ENCODE measurements around the gene SLC2A11. TPM values are rescaled to one million over a fixed set of nuclear protein-coding genes. Genes with fewer than 3 reads are reported as not detected.

Gene SLC2A11
- total and polyA plus RNA-seq, 10 of the 15 experiments (the other 5 are each of a cell fraction or from before 2014, with no cell fraction given), result 0.98 to 18.3 (median 8.6) TPM

- BruUV-seq (replicated peaks), result no TSS peak
- FAIRE-seq, result no peak
- DNase-seq (ENCODE audit: low read depth, low spot score), result no peak
- Histone ChIP-seq H3K9me3 (replicated peaks; ENCODE audit: control insufficient read depth, insufficient read depth, low read length) (no peaks in the 10 kb centered on the region), H3K4me1 (ENCODE audit: control insufficient read depth, insufficient read depth, low read length) (peaks cover 72% of the 10 kb centered on the region), H3K9ac (ENCODE audit: control insufficient read depth, insufficient read depth, low read length) (no peak overlapping the region), H2AFZ (ENCODE audit: control insufficient read depth, low read depth, low read length) (no peak overlapping the region), H3K36me3 (ENCODE audit: control insufficient read depth in 2 of 2, insufficient read depth in 2 of 2, low read length in 1 of 2) (no peaks in the 10 kb centered on the region), H3K79me2 (ENCODE audit: control insufficient read depth, insufficient read depth, low read length) (no peaks in the 10 kb centered on the region), H3K27ac (ENCODE audit: control insufficient read depth, insufficient read depth) (no peak overlapping the region), H3K4me3 (no peak overlapping the region), H4K20me1 (ENCODE audit: control insufficient read depth, insufficient read depth) (no peaks in the 10 kb centered on the region), H3K27me3 (replicated peaks in 1 of 2; ENCODE audit: control insufficient read depth in 2 of 2, insufficient read depth in 2 of 2, low read length in 1 of 2) (no peaks in the 10 kb centered on the region), H3K4me2 (ENCODE audit: control insufficient read depth, insufficient read depth) (no peak overlapping the region)
- ChIA-PET CTCF (interaction anchor here (1.0 to 9.7 kb wide), 4 partner anchors 9 to 79 kb away, joined by 3 to 197 read pairs (median 4); partner anchors contain the start of genes CHCHD10 and DERL3), SMC1A (ENCODE audit: uncharacterized antibody, unreplicated experiment) (interaction anchor here (1.0 to 1.8 kb wide), 5 partner anchors 10 to 151 kb away, joined by 3 to 8 read pairs (median 4); partner anchors contain the start of gene ZNF70), RAD21 (ENCODE audit: unreplicated experiment) (interaction anchor here (0.7 to 5.1 kb wide), 9 partner anchors 9 to 135 kb away, joined by 3 to 38 read pairs (median 5); partner anchors contain the start of genes CHCHD10 and MIF), POLR2A (interaction anchor here (1.0 to 4.2 kb wide), 5 partner anchors 11 to 77 kb away, joined by 3 to 21 read pairs (median 6); partner anchors contain the start of genes MIF and SLC2A11)
- in situ Hi-C loops (cut with MboI), result loop anchor here (5.0 kb wide), 2 partner anchors 220 to 300 kb away; no protein-coding TSS in a partner anchor
- WGBS (ENCODE audit: insufficient coverage, insufficient replicate concordance, low lambda C conversion rate, missing lambda C conversion rate), result 49% methylated on average over 17 of the region's 18 CpGs
- TF ChIP-seq POLR2AphosphoS5 (IDR thresholded peaks at IDR 0.05; ENCODE audit: low read length) (no peak), ZBTB11 (CRISPR knock-in tag; IDR thresholded peaks at IDR 0.05) (no peak), CHD4 (IDR thresholded peaks at IDR 0.05) (no peak), MYB (IDR thresholded peaks at IDR 0.05; ENCODE audit: borderline replicate concordance, low read depth, low read length) (no peak), CBX3 (IDR thresholded peaks at IDR 0.05; ENCODE audit: borderline replicate concordance, low read depth) (no peak), MEF2A (IDR thresholded peaks at IDR 0.05; ENCODE audit: insufficient read depth, low read depth, low read length) (no peak), ZNF207 (IDR thresholded peaks at IDR 0.05; ENCODE audit: borderline replicate concordance) (no peak), YY1 (IDR thresholded peaks at IDR 0.05; ENCODE audit: low read depth, low read length) (no peak), MLLT1 (IDR thresholded peaks at IDR 0.05) (no peak), RUNX3 (IDR thresholded peaks at IDR 0.05; ENCODE audit: low read length) (no peak), JUND (IDR thresholded peaks at IDR 0.05; ENCODE audit: low read depth, low read length) (no peak), CBX5 (IDR thresholded peaks at IDR 0.05; ENCODE audit: low read depth) (no peak), GABPA (IDR thresholded peaks at IDR 0.05; ENCODE audit: low read depth) (no peak), MEF2B (IDR thresholded peaks at IDR 0.05; ENCODE audit: partially characterized antibody, poor library complexity, severe bottlenecking) (no peak), STAT3 (IDR thresholded peaks at IDR 0.05; ENCODE audit: low read depth, low read length) (no peak), BACH1 (IDR thresholded peaks at IDR 0.05; ENCODE audit: borderline replicate concordance) (no peak), TCF12 (IDR thresholded peaks at IDR 0.05; ENCODE audit: low read depth, low read length) (no peak), PML (IDR thresholded peaks at IDR 0.05; ENCODE audit: low read length) (no peak)
- TF ChIP-seq, protein P1, sequence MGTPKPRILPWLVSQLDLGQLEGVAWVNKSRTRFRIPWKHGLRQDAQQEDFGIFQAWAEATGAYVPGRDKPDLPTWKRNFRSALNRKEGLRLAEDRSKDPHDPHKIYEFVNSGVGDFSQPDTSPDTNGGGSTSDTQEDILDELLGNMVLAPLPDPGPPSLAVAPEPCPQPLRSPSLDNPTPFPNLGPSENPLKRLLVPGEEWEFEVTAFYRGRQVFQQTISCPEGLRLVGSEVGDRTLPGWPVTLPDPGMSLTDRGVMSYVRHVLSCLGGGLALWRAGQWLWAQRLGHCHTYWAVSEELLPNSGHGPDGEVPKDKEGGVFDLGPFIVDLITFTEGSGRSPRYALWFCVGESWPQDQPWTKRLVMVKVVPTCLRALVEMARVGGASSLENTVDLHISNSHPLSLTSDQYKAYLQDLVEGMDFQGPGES (IDR thresholded peaks at IDR 0.05), result no peak
- intact Hi-C loops (cut with micrococcal nuclease; ENCODE audit: unreplicated experiment), result loop anchor here (5.0 kb wide), 1 partner anchor 220 kb away; no protein-coding TSS in a partner anchor
- ATAC-seq, result no peak
Measured at GRCh38 chr22:23847310-23847920, 10.3 kb upstream of the SLC2A11 start.

All from GM12878 (cell line).